Measurements from ENCODE around the gene OCSTAMP.

GRCh38 chr20:46546936-46547335, 3.5 kb downstream of the OCSTAMP start:
- TF ChIP-seq CTCF (IDR thresholded peaks at IDR 0.05): no peak
- TF ChIP-seq POLR2A (IDR thresholded peaks at IDR 0.05): no peak

All from thyroid gland (tissue), 4 donors.